Kidney epithelial cell (primary cell): ENCODE data around the gene GXYLT1. TPM values are rescaled to one million over a fixed set of nuclear protein-coding genes. Genes with fewer than 3 reads are reported as not detected.
"Not testable (repeated sequence)": the region's sequence is repeated elsewhere in the genome, so short reads cannot be mapped to it uniquely, and the experiment has no call there.

Source experiments
- DNase-seq: peaks from one replicate; pipeline ENCODE4 v3.0.0-alpha.2; 2010; ENCODE audit warnings: low read depth
- H3K27me3 ChIP-seq: 2 replicates; pipeline ENCODE4 v1.6.0; 2011; ENCODE audit warnings: low read length; ENCODE audit not compliant: control insufficient read depth, insufficient read depth
- H3K36me3 ChIP-seq: 2 replicates; pipeline ENCODE4 v1.5.1; 2011; ENCODE audit warnings: low read length; ENCODE audit not compliant: control insufficient read depth, insufficient read depth
- H3K4me3 ChIP-seq: 2 replicates; pipeline ENCODE4 v1.5.1; 2011; ENCODE audit warnings: low read depth, mild to moderate bottlenecking, control low read depth, low read length
- total RNA-seq: library from RNA; depleted of rRNA; stranded (reverse); fragments of >200 nt; gene quantifications from 2 replicates; pipeline ENCODE4 v1.2.3, GENCODE V29; 2015
- TF ChIP-seq, protein P1 (sequence below): IDR thresholded peaks from 2 replicates; pipeline ENCODE4 v1.5.1; 2011; ENCODE audit warnings: mild to moderate bottlenecking, moderate library complexity, low read length, control low read depth, inconsistent platforms; ENCODE audit not compliant: insufficient read depth, poor library complexity, severe bottlenecking

GXYLT1 gene
- total RNA-seq, 1 donor from 2014 or later, result 23.6 TPM

- DNase-seq, result no peak
- no peaks in the 10 kb centered on the region for H3K27me3 ChIP-seq
- H3K36me3 ChIP-seq, result no peaks in the 10 kb centered on the region
- TF ChIP-seq, protein P1, sequence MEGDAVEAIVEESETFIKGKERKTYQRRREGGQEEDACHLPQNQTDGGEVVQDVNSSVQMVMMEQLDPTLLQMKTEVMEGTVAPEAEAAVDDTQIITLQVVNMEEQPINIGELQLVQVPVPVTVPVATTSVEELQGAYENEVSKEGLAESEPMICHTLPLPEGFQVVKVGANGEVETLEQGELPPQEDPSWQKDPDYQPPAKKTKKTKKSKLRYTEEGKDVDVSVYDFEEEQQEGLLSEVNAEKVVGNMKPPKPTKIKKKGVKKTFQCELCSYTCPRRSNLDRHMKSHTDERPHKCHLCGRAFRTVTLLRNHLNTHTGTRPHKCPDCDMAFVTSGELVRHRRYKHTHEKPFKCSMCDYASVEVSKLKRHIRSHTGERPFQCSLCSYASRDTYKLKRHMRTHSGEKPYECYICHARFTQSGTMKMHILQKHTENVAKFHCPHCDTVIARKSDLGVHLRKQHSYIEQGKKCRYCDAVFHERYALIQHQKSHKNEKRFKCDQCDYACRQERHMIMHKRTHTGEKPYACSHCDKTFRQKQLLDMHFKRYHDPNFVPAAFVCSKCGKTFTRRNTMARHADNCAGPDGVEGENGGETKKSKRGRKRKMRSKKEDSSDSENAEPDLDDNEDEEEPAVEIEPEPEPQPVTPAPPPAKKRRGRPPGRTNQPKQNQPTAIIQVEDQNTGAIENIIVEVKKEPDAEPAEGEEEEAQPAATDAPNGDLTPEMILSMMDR, result no peak
- no peak overlapping the region for H3K4me3 ChIP-seq
Observed at GRCh38 chr12:42118136-42118879, 26.4 kb downstream of the GXYLT1 start.

DNA sequence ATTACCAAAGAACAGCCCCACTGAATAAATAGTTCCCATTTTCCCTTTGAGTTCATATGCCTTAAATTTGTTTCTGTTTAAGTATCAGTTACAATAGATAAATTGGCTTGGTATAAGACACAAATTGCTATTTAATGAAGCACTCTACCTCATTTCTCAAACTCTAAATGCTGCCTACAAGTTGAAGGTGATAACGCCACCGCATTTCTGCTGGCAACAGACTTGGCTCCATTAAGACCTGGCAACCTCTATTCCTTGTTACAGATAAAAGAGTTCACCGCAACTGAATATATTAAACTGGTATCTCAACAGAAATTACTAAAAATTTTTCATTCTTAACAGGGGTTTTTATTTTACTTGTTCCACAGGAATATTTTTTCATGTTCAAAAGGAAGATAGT lies 35.6 kb downstream of the GXYLT1 start:
- no peaks in the 10 kb centered on the region for H3K27me3 ChIP-seq
- TF ChIP-seq, protein P1, result no peak
- H3K4me3 ChIP-seq, result no peak overlapping the region
- no peaks in the 10 kb centered on the region for H3K36me3 ChIP-seq
- no peak for DNase-seq

- DNase-seq, H3K4me3 ChIP-seq, H3K36me3 ChIP-seq, H3K27me3 ChIP-seq: not testable (repeated sequence)
Observed at GRCh38 chr12:42106791-42107190, 37.9 kb downstream of the GXYLT1 start.

- TF ChIP-seq, protein P1, result no peak
- Histone ChIP-seq H3K27me3 (no peaks in the 10 kb centered on the region), H3K4me3 (no peak overlapping the region), H3K36me3 (no peaks in the 10 kb centered on the region)
- DNase-seq, result no peak
Observed at GRCh38 chr12:42104784-42105183, 39.9 kb downstream of the GXYLT1 start.

GRCh38 chr12:42104087-42104486 lies 40.6 kb downstream of the GXYLT1 start:
- TF ChIP-seq, protein P1, result no peak
- DNase-seq, result no peak
- no peak overlapping the region for H3K4me3 ChIP-seq
- H3K27me3 ChIP-seq, result no peaks in the 10 kb centered on the region
- no peaks in the 10 kb centered on the region for H3K36me3 ChIP-seq

GRCh38 chr12:42103155-42103554 lies 41.5 kb downstream of the GXYLT1 start:
- Histone ChIP-seq H3K4me3 (no peak overlapping the region), H3K27me3 (no peaks in the 10 kb centered on the region), H3K36me3 (no peaks in the 10 kb centered on the region)
- TF ChIP-seq, protein P1, result no peak
- no peak for DNase-seq
